Gastrocnemius medialis (tissue), 4 donors: ENCODE results near the gene SLC5A10.

Experiments used
- CTCF ChIP-seq, 5 experiments: fragments of 450-650 bp in 3 of 5; fragments of 200-600 bp in 2 of 5; sonication (generic) in 2 of 5; IDR thresholded peaks in 4 of 5; conservative IDR thresholded peaks in 1 of 5; 1 replicate in 4 of 5; 2 replicates in 1 of 5; pipeline ENCODE4 v1.5.1; 2016 to 2019; ENCODE audit warnings: antibody characterized with exemption in 5 of 5, mild to moderate bottlenecking in 3 of 5, moderate library complexity in 3 of 5
- POLR2A ChIP-seq, 2 donors: fragments of 450-650 bp; IDR thresholded peaks; one replicate each; pipeline ENCODE4 v1.6.1; 2017; ENCODE audit warnings: antibody characterized with exemption in 2 of 2, mild to moderate bottlenecking in 2 of 2, moderate library complexity in 2 of 2

- TF ChIP-seq CTCF (IDR thresholded peaks at IDR 0.05 in 4 of 5, conservative IDR thresholded peaks at IDR 0.05 in 1 of 5) (no peak), POLR2A (IDR thresholded peaks at IDR 0.05) (no peak)
Measured at GRCh38 chr17:18921485-18921884, 30.5 kb upstream of the SLC5A10 start.
